GM12878 (cell line): Measurements from ENCODE around the gene MCEE. TPM values are rescaled to one million over a fixed set of nuclear protein-coding genes. Genes with fewer than 3 reads are reported as not detected.

ENCODE experiments used
- ATF2 ChIP-seq: IDR thresholded peaks from 2 replicates; pipeline ENCODE4 v1.6.1; 2012; ENCODE audit warnings: low read length, inconsistent platforms
- BACH1 ChIP-seq: fragments of 450-650 bp; IDR thresholded peaks from 2 replicates; pipeline ENCODE4 v1.6.1; 2017; ENCODE audit warnings: mild to moderate bottlenecking, borderline replicate concordance
- BCL3 ChIP-seq: IDR thresholded peaks from 2 replicates; pipeline ENCODE4 v1.6.1; 2011; ENCODE audit warnings: borderline replicate concordance, low read depth, mild to moderate bottlenecking, moderate library complexity, low read length; ENCODE audit not compliant: insufficient read depth, poor library complexity, severe bottlenecking
- CHD1 ChIP-seq: IDR thresholded peaks from 2 replicates; pipeline ENCODE4 v1.6.1; 2012; ENCODE audit warnings: low read depth, low read length, improper control_type of control experiment
- DPF2 ChIP-seq: fragments of 450-650 bp; IDR thresholded peaks from 2 replicates; pipeline ENCODE4 v1.6.1; 2017; ENCODE audit warnings: mild to moderate bottlenecking
- E2F8 ChIP-seq: fragments of 450-650 bp; IDR thresholded peaks from 2 replicates; pipeline ENCODE4 v1.6.1; 2018; ENCODE audit warnings: mild to moderate bottlenecking, low read depth, moderate library complexity; ENCODE audit not compliant: partially characterized antibody
- EED ChIP-seq: sonication (generic); IDR thresholded peaks from 2 replicates; pipeline ENCODE4 v1.6.1; 2016; ENCODE audit warnings: antibody characterized with exemption, low read depth
- IRF3 ChIP-seq: fragments of 450-650 bp; IDR thresholded peaks from 2 replicates; pipeline ENCODE4 v1.6.1; 2014; ENCODE audit warnings: mild to moderate bottlenecking
- LARP7 ChIP-seq: fragments of 450-650 bp; IDR thresholded peaks from 2 replicates; pipeline ENCODE4 v1.6.1; 2017; ENCODE audit warnings: mild to moderate bottlenecking
- MEF2A ChIP-seq: IDR thresholded peaks from 2 replicates; pipeline ENCODE4 v1.6.1; 2011; ENCODE audit warnings: low read depth, mild to moderate bottlenecking, low read length, moderate library complexity; ENCODE audit not compliant: insufficient read depth
- MEF2B ChIP-seq: fragments of 450-650 bp; IDR thresholded peaks from 2 replicates; pipeline ENCODE4 v1.6.1; 2018; ENCODE audit warnings: mild to moderate bottlenecking, moderate library complexity; ENCODE audit not compliant: partially characterized antibody, poor library complexity, severe bottlenecking
- NFXL1 ChIP-seq: fragments of 450-650 bp; IDR thresholded peaks from 2 replicates; pipeline ENCODE4 v1.6.1; 2017; ENCODE audit warnings: antibody characterized with exemption, mild to moderate bottlenecking, borderline replicate concordance
- NR2C1 ChIP-seq: fragments of 450-650 bp; IDR thresholded peaks from 2 replicates; pipeline ENCODE4 v1.6.1; 2017; ENCODE audit warnings: antibody characterized with exemption, mild to moderate bottlenecking, moderate library complexity
- POLR2A ChIP-seq: IDR thresholded peaks from 2 replicates; pipeline ENCODE4 v1.6.1; 2011; ENCODE audit warnings: low read depth, mild to moderate bottlenecking, low read length
- RBBP5 ChIP-seq: fragments of 200-600 bp; sonication (generic); conservative IDR thresholded peaks from 2 replicates; pipeline ENCODE4 v1.6.1; 2016
- SIN3A ChIP-seq: IDR thresholded peaks from 2 replicates; pipeline ENCODE4 v1.6.1; 2012; ENCODE audit warnings: low read depth, low read length, improper control_type of control experiment
- STAT3 ChIP-seq: IDR thresholded peaks from 2 replicates; pipeline ENCODE4 v1.6.1; 2011; ENCODE audit warnings: low read depth, low read length, improper control_type of control experiment
- ZBTB11 ChIP-seq: fragments of 450-650 bp; formaldehyde crosslinking; IDR thresholded peaks from 2 replicates; pipeline ENCODE4 v1.5.0; 2022; ENCODE audit warnings: mild to moderate bottlenecking, missing genetic modification characterization
- ZNF217 ChIP-seq: fragments of 450-650 bp; IDR thresholded peaks from 2 replicates; pipeline ENCODE4 v1.6.1; 2017; ENCODE audit warnings: antibody characterized with exemption, mild to moderate bottlenecking
- ZNF622 ChIP-seq: fragments of 450-650 bp; IDR thresholded peaks from 2 replicates; pipeline ENCODE4 v1.6.1; 2017; ENCODE audit warnings: mild to moderate bottlenecking, inconsistent platforms
- ZSCAN29 ChIP-seq: fragments of 450-650 bp; IDR thresholded peaks from 2 replicates; pipeline ENCODE4 v1.6.1; 2017; ENCODE audit warnings: mild to moderate bottlenecking, moderate library complexity
- polyA plus RNA-seq, 11 experiments: library from polyadenylated mRNA; depleted of rRNA in 4 of 11; unstranded in 6 of 11; stranded (reverse) in 5 of 11; fragments of >200 nt; fragmentation: Nextera tagmentation in 4 of 11; fragmentation: Illumina TruSeq in 1 of 11; extraction: Ambion mirVana in 4 of 11; extraction: Trizol in 1 of 11; gene quantifications; 1 replicate in 1 of 11; 2 replicates in 10 of 11; pipeline versions ENCODE4 v1.2.1 to v1.2.3, GENCODE V29; 2011 to 2016; ENCODE audit warnings: inconsistent platforms in 2 of 11, missing spikeins in 2 of 11, low read depth in 1 of 11
- total RNA-seq, 4 experiments: library from RNA; depleted of rRNA in 3 of 4; stranded (reverse); fragments of >200 nt in 3 of 4; fragmentation: Illumina TruSeq in 1 of 4; extraction: Trizol in 1 of 4; gene quantifications; 2 replicates each; pipeline versions ENCODE4 v1.2.1 to v1.2.3, GENCODE V29; 2013 to 2021

Gene MCEE
- total and polyA plus RNA-seq, 10 of the 15 experiments (the other 5 are each of a cell fraction or from before 2014, with no cell fraction given): 17.3 to 63.4 (median 20.9) TPM

GRCh38 chr2:71082402-71083252 lies 47.4 kb downstream of the MCEE start (continued):
- no peak for TF ChIP-seq SIN3A
- peak; percentile 89 for TF ChIP-seq BCL3
- TF ChIP-seq ZNF217: no peak
- TF ChIP-seq MEF2B: peak; percentile 87
- no peak for TF ChIP-seq NFXL1
- TF ChIP-seq NR2C1: no peak
- TF ChIP-seq CHD1: no peak
- TF ChIP-seq ZSCAN29: no peak
- TF ChIP-seq E2F8: no peak
- TF ChIP-seq ZBTB11 (CRISPR knock-in tag): 0 out of 2 replicates have a peak, but pooled peaks have one; percentile 27
- peak; percentile 60; the same call in 1 of the 2 replicates for TF ChIP-seq BACH1
- no peak for TF ChIP-seq IRF3
- TF ChIP-seq EED: peak; percentile 88
- TF ChIP-seq STAT3: no peak
- no peak for TF ChIP-seq RBBP5
- peak; percentile 63 for TF ChIP-seq ATF2
- TF ChIP-seq ZNF622: no peak
- TF ChIP-seq POLR2A: no peak
- TF ChIP-seq DPF2: peak; percentile 96
- TF ChIP-seq LARP7: no peak
- TF ChIP-seq MEF2A: peak; percentile 83
